B cell (primary cell): ENCODE measurements around the gene MAP2K5. TPM values are rescaled to one million over a fixed set of nuclear protein-coding genes. Genes with fewer than 3 reads are reported as not detected.

Experiments used
- ATAC-seq: fragments of 200-7000 bp; cut with Tn5 transposase; one replicate; pipeline ENCODE4 v1.10.0; 2021; ENCODE audit warnings: low read depth, mild to moderate bottlenecking, moderate number of reproducible peaks, moderate library complexity
- CTCF ChIA-PET: fragments of 350-600 bp; sonication (Branson Sonifier 250); formaldehyde crosslinking; loops from one replicate; lab custom pipeline; 2021; ENCODE audit warnings: antibody characterized with exemption, inconsistent platforms; lab: Charles Lee
- POLR2A ChIA-PET: fragments of 350-600 bp; sonication (Branson Sonifier 250); formaldehyde crosslinking; loops from one replicate; lab custom pipeline; 2021; ENCODE audit warnings: antibody characterized with exemption; lab: Charles Lee
- DNase-seq: peaks from one replicate; pipeline ENCODE4 v3.0.0; 2013
- H2AFZ ChIP-seq: 2 replicates; pipeline ENCODE4 v1.6.1; 2012; ENCODE audit warnings: mild to moderate bottlenecking, low read depth, low read length; ENCODE audit not compliant: insufficient read depth, poor library complexity, severe bottlenecking
- H3K27ac ChIP-seq, 2 donors: 1 replicate in 1 of 2; 2 replicates in 1 of 2; pipeline ENCODE4 v1.5.1; 2012 to 2013; ENCODE audit warnings: low read length in 2 of 2, mild to moderate bottlenecking in 2 of 2, moderate library complexity in 1 of 2
- H3K27me3 ChIP-seq, 4 experiments: fragments of 200-600 bp in 1 of 4; sonication (generic) in 1 of 4; replicated peaks in 1 of 4; 1 replicate in 2 of 4; 2 replicates in 2 of 4; pipeline versions ENCODE4 v1.6.1 to v1.7.0; 2013 to 2016; ENCODE audit warnings: low read length in 3 of 4, mild to moderate bottlenecking in 2 of 4, mixed read lengths in 1 of 4, moderate library complexity in 1 of 4; ENCODE audit not compliant: insufficient read depth in 4 of 4, control insufficient read depth in 3 of 4; ENCODE audit errors: control extremely low read depth in 1 of 4
- H3K36me3 ChIP-seq, 2 experiments: replicated peaks in 1 of 2; 1 replicate in 1 of 2; 2 replicates in 1 of 2; pipeline versions ENCODE4 v1.6.1 to v1.7.1; 2013; ENCODE audit warnings: low read length in 1 of 2; ENCODE audit not compliant: insufficient read depth in 2 of 2, control insufficient read depth in 1 of 2; ENCODE audit errors: control extremely low read depth in 1 of 2, extremely low read depth in 1 of 2
- H3K4me1 ChIP-seq, 2 donors: fragments of 200-600 bp in 1 of 2; sonication (generic) in 1 of 2; 1 replicate in 1 of 2; 2 replicates in 1 of 2; pipeline versions ENCODE4 v1.5.1 to v1.6.1; 2013 to 2017; ENCODE audit warnings: low read length in 2 of 2; ENCODE audit not compliant: control insufficient read depth in 2 of 2, insufficient read depth in 2 of 2
- H3K4me2 ChIP-seq: replicated peaks from 2 replicates; pipeline ENCODE3; 2012; ENCODE audit warnings: mild to moderate bottlenecking, low read depth, low read length; ENCODE audit not compliant: poor library complexity, severe bottlenecking
- H3K4me3 ChIP-seq, 5 experiments: fragments of 200-600 bp in 1 of 5; sonication (generic) in 1 of 5; 1 replicate in 3 of 5; 2 replicates in 2 of 5; pipeline versions ENCODE4 v1.5.1 to v1.7.0; 2011 to 2016; ENCODE audit warnings: low read length in 4 of 5, mild to moderate bottlenecking in 4 of 5, low read depth in 2 of 5, control low read depth in 1 of 5, moderate library complexity in 1 of 5; ENCODE audit not compliant: insufficient read depth in 1 of 5; ENCODE audit errors: control extremely low read depth in 1 of 5, extremely low read depth in 1 of 5
- H3K79me2 ChIP-seq: fragments of 200-600 bp; sonication (generic); one replicate; pipeline ENCODE4 v1.6.0; 2016; ENCODE audit warnings: low read length; ENCODE audit not compliant: control insufficient read depth, insufficient read depth
- H3K9ac ChIP-seq: fragments of 200-600 bp; sonication (generic); 2 replicates; pipeline ENCODE4 v1.6.1; 2017; ENCODE audit warnings: mild to moderate bottlenecking, low read length, moderate library complexity
- H3K9me3 ChIP-seq, 3 donors: one replicate each; pipeline versions ENCODE4 v1.6.1 to v1.7.1; 2013; ENCODE audit warnings: low read length in 2 of 3; ENCODE audit not compliant: control insufficient read depth in 2 of 3, insufficient read depth in 1 of 3; ENCODE audit errors: control extremely low read depth in 1 of 3
- H4K20me1 ChIP-seq: 2 replicates; pipeline ENCODE4 v1.6.0; 2012; ENCODE audit warnings: mild to moderate bottlenecking, low read length; ENCODE audit not compliant: insufficient read depth, control insufficient read depth, poor library complexity, severe bottlenecking
- H3K27ac Mint-ChIP-seq: one replicate; pipeline ENCODE4 v1.8.0; 2021; ENCODE audit warnings: mixed read lengths
- H3K27me3 Mint-ChIP-seq: one replicate; pipeline ENCODE4 v1.8.0; 2021; ENCODE audit warnings: mixed read lengths
- H3K4me1 Mint-ChIP-seq: one replicate; pipeline ENCODE4 v1.8.0; 2021; ENCODE audit warnings: mixed read lengths
- H3K4me3 Mint-ChIP-seq: one replicate; pipeline ENCODE4 v1.8.0; 2021; ENCODE audit warnings: mixed read lengths
- H3K9me3 Mint-ChIP-seq: one replicate; pipeline ENCODE4 v1.8.0; 2022; ENCODE audit warnings: mixed read lengths; ENCODE audit not compliant: insufficient read depth
- CTCF ChIP-seq: fragments of 200-600 bp; IDR thresholded peaks from one replicate; pipeline ENCODE4 v1.8.0; 2022; ENCODE audit warnings: antibody characterized with exemption, mild to moderate bottlenecking
- EZH2 ChIP-seq: IDR thresholded peaks from 2 replicates; pipeline ENCODE4 v1.6.1; 2012; ENCODE audit warnings: borderline replicate concordance, low read depth, mild to moderate bottlenecking, moderate library complexity, low read length; ENCODE audit not compliant: insufficient read depth, poor library complexity, severe bottlenecking
- WGBS: methylation state at CpG from one replicate; pipeline ENCODE4 v1.1.5; 2013; ENCODE audit warnings: missing lambda C conversion rate; ENCODE audit not compliant: insufficient coverage; 5-methylcytosine and 5-hydroxymethylcytosine counted together
- intact Hi-C: fragments of 100-400 bp; cut with micrococcal nuclease; formaldehyde crosslinking; loops from one replicate; pipeline ENCODE4 v1.10.0; 2022
- polyA plus RNA-seq: library from polyadenylated mRNA; depleted of rRNA; stranded (reverse); fragments of >200 nt; gene quantifications from 2 replicates; pipeline ENCODE4 v1.2.3, GENCODE V29; 2012
- total RNA-seq, 2 donors: library from RNA; stranded (reverse); fragments of 120-200 nt in 1 of 2; gene quantifications; 1 replicate in 1 of 2; 2 replicates in 1 of 2; pipeline versions ENCODE4 v1.2.3 to v1.2.4, GENCODE V29; 2013 to 2022

The MAP2K5 gene
- total and polyA plus RNA-seq, 2 donors (not counting 1 experiment from before 2014, with no cell fraction given), result 11.1 to 40.0 TPM

GRCh38 chr15:67719330-67719959, 176.9 kb downstream of the MAP2K5 start:
- TF ChIP-seq CTCF (no peak), EZH2 (no peak)
- Mint-ChIP-seq H3K4me1 (peaks cover 6% of the 10 kb centered on the region), H3K27me3 (no peaks in the 10 kb centered on the region), H3K4me3 (no peak overlapping the region), H3K27ac (no peak overlapping the region), H3K9me3 (no peaks in the 10 kb centered on the region)
- H3K9me3 ChIP-seq, result no peaks in the 10 kb centered on the region
- no peak for ATAC-seq
- no peak overlapping the region for H2AFZ ChIP-seq
- peaks cover 5% of the 10 kb centered on the region in 2 donors for H3K4me1 ChIP-seq
- no peaks in the 10 kb centered on the region for H4K20me1 ChIP-seq
- H3K4me2 ChIP-seq, result no peak overlapping the region
- no peak for DNase-seq
- no peak overlapping the region for H3K9ac ChIP-seq
- H3K36me3 ChIP-seq, result no peaks in the 10 kb centered on the region
- intact Hi-C loops, result no loop called here
- no peaks in the 10 kb centered on the region for H3K79me2 ChIP-seq
- ChIA-PET CTCF (no interaction called here), POLR2A (no interaction called here)
- no peak overlapping the region for H3K4me3 ChIP-seq
- no peak overlapping the region for H3K27ac ChIP-seq
- no CpG with 5 or more reads among the region's 1 CpG for WGBS
- no peaks in the 10 kb centered on the region for H3K27me3 ChIP-seq

GRCh38 chr15:67720556-67721175, 178.2 kb downstream of the MAP2K5 start:
- Histone ChIP-seq H3K9me3 (no peaks in the 10 kb centered on the region), H3K36me3 (peaks cover 0 to 4% of the 10 kb centered on the region in 2 experiments), H4K20me1 (no peaks in the 10 kb centered on the region), H3K4me1 (peaks cover 5% of the 10 kb centered on the region in 2 donors), H3K27me3 (no peaks in the 10 kb centered on the region), H3K27ac (no peak overlapping the region), H3K4me3 (no peak overlapping the region), H3K4me2 (no peak overlapping the region), H3K79me2 (no peaks in the 10 kb centered on the region), H3K9ac (no peak overlapping the region), H2AFZ (no peak overlapping the region)
- DNase-seq, result peak; percentile 35
- no peaks in the 10 kb centered on the region for H3K27me3 Mint-ChIP-seq
- no peak for TF ChIP-seq EZH2
- no peak for TF ChIP-seq CTCF
- ChIA-PET POLR2A (no interaction called here), CTCF (no interaction called here)
- intact Hi-C loops, result no loop called here
- no peak for ATAC-seq
- H3K27ac Mint-ChIP-seq, result no peak overlapping the region
- no peaks in the 10 kb centered on the region for H3K9me3 Mint-ChIP-seq
- H3K4me3 Mint-ChIP-seq, result no peak overlapping the region
- H3K4me1 Mint-ChIP-seq, result peaks cover 6% of the 10 kb centered on the region
- 88% methylated on average over 1 of the region's 8 CpGs for WGBS
